PFSK-1 (cell line): ENCODE data around the gene KAZN.

Experiments
- FOXP2 ChIP-seq: optimal IDR thresholded peaks from 2 replicates; pipeline ENCODE3; 2011; ENCODE audit warnings: borderline replicate concordance, control low read depth, inconsistent platforms; ENCODE audit not compliant: insufficient read depth; ENCODE audit errors: extremely low read length, extremely low read depth
- POLR2AphosphoS5 ChIP-seq: IDR thresholded peaks from 2 replicates; pipeline ENCODE4 v1.6.1; 2012; ENCODE audit warnings: low read depth, mild to moderate bottlenecking, control low read depth, low read length, moderate library complexity
- SIN3A ChIP-seq: IDR thresholded peaks from 2 replicates; pipeline ENCODE4 v1.6.1; 2012; ENCODE audit warnings: mild to moderate bottlenecking, low read length, moderate library complexity, borderline replicate concordance; ENCODE audit not compliant: insufficient read depth
- TAF1 ChIP-seq: IDR thresholded peaks from 2 replicates; pipeline ENCODE4 v1.6.1; 2012; ENCODE audit warnings: low read length, control low read depth, borderline replicate concordance; ENCODE audit not compliant: insufficient read depth
- TF ChIP-seq, protein P1 (sequence below), 2 experiments: IDR thresholded peaks; 2 replicates each; pipeline versions ENCODE4 v1.6.1 to v1.8.0; 2011 to 2012; ENCODE audit warnings: low read depth in 2 of 2, low read length in 2 of 2, control low read depth in 1 of 2, inconsistent platforms in 1 of 2, mild to moderate bottlenecking in 1 of 2, moderate library complexity in 1 of 2; ENCODE audit not compliant: insufficient read depth in 1 of 2

The KAZN gene

DNA sequence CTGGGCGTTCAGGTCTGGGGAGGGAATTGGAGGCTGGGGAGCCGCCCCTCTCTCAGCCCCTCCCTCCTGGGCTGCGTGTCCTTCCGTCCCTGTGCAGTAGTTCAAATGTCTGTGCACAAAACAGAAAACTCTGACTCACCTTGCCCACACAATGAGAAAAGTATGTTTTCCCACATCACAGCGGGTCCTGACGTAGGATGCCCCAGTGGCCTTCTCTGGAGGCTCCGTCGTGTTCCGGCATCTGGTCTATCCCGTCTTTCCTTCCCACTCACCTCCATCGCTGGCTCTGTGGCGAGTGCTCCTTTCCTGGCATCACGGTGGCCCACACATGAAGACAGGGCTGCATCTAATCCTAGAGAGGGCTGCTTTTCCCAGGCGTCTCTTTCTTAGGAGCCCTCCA lies 224.0 kb downstream of the KAZN start:
- TF ChIP-seq, protein P1, sequence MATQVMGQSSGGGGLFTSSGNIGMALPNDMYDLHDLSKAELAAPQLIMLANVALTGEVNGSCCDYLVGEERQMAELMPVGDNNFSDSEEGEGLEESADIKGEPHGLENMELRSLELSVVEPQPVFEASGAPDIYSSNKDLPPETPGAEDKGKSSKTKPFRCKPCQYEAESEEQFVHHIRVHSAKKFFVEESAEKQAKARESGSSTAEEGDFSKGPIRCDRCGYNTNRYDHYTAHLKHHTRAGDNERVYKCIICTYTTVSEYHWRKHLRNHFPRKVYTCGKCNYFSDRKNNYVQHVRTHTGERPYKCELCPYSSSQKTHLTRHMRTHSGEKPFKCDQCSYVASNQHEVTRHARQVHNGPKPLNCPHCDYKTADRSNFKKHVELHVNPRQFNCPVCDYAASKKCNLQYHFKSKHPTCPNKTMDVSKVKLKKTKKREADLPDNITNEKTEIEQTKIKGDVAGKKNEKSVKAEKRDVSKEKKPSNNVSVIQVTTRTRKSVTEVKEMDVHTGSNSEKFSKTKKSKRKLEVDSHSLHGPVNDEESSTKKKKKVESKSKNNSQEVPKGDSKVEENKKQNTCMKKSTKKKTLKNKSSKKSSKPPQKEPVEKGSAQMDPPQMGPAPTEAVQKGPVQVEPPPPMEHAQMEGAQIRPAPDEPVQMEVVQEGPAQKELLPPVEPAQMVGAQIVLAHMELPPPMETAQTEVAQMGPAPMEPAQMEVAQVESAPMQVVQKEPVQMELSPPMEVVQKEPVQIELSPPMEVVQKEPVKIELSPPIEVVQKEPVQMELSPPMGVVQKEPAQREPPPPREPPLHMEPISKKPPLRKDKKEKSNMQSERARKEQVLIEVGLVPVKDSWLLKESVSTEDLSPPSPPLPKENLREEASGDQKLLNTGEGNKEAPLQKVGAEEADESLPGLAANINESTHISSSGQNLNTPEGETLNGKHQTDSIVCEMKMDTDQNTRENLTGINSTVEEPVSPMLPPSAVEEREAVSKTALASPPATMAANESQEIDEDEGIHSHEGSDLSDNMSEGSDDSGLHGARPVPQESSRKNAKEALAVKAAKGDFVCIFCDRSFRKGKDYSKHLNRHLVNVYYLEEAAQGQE (IDR thresholded peaks at IDR 0.05; ENCODE audit: insufficient read depth in 1 of 2, low read depth in 2 of 2, low read length in 2 of 2), result no peak
- TF ChIP-seq TAF1 (no peak), POLR2AphosphoS5 (no peak), SIN3A (no peak), FOXP2 (no peak)

DNA sequence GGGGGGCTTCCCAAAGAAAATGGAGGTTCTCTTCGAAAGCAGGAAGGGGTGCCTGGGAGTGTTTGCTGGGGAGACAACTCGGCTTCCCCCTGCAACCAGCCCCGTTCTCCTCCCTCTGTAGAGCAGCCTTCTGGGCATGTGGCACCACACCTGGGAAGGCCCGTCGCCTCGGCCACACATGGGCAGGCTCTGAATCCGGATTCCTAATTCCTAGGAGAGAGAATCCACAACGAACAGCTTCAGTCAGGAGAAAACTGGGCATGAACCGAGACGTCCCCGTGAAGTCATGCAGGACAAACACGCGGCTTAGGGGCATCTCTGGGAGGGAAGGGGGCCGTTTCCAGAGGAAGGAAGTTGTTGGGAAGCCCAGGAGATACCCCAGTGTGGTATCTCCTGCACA lies 224.5 kb downstream of the KAZN start:
- TF ChIP-seq, protein P1 (IDR thresholded peaks at IDR 0.05; ENCODE audit: insufficient read depth in 1 of 2, low read depth in 2 of 2, low read length in 2 of 2), result no peak
- TF ChIP-seq TAF1 (no peak), SIN3A (no peak), FOXP2 (no peak), POLR2AphosphoS5 (no peak)

DNA sequence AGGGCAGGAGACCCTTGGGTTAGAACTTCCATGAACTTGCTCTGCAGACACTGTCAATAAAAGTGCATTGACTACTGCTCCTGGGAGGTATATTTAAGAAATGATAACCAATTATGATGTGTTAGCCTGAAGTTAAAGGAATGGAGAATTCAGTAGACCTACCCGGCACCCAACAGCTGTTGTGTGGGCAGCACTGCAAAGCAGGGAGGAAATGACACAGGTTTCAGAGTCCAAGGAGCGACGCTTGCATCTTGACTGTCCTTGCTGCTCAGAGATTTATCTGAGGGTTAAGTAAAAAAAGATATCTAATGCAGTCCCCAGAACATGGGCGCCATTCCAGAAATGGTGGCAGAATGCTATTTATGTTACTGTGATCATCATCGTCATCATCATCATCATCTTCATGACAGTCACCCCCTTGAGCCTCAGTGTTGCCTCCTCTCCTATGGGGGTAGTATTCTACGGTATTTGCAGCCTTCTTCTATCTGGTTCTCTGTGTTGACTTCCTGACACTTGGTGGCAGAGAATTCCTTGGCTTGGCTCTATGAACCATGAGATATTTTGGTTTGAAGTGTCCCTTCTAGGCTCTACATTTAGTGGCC lies 225.9 kb downstream of the KAZN start:
- TF ChIP-seq, protein P1 (IDR thresholded peaks at IDR 0.05; ENCODE audit: insufficient read depth in 1 of 2, low read depth in 2 of 2, low read length in 2 of 2), result no peak
- TF ChIP-seq POLR2AphosphoS5 (no peak), FOXP2 (no peak), TAF1 (no peak), SIN3A (no peak)

- TF ChIP-seq, protein P1 (IDR thresholded peaks at IDR 0.05; ENCODE audit: insufficient read depth in 1 of 2, low read depth in 2 of 2, low read length in 2 of 2), result no peak
- TF ChIP-seq FOXP2 (no peak), SIN3A (no peak), TAF1 (no peak), POLR2AphosphoS5 (no peak)
These were observed 226.9 kb downstream of the KAZN start for GRCh38 chr1:14825396-14825795.

GRCh38 chr1:14826172-14826636 lies 227.7 kb downstream of the KAZN start:
- TF ChIP-seq POLR2AphosphoS5, result no peak
- TF ChIP-seq, protein P1 (IDR thresholded peaks at IDR 0.05; ENCODE audit: insufficient read depth in 1 of 2, low read depth in 2 of 2, low read length in 2 of 2), result no peak
- TF ChIP-seq SIN3A, result no peak
- TF ChIP-seq TAF1, result no peak
- no peak for TF ChIP-seq FOXP2
